ENCODE data around the gene SOX15. TPM values are rescaled to one million over a fixed set of nuclear protein-coding genes. Genes with fewer than 3 reads are reported as not detected.

SOX15 gene
- total and polyA plus RNA-seq, 2 of the 13 experiments (the other 11 are each of a cell fraction or from before 2014, with no cell fraction given): 0.07 to 0.18 TPM

DNA sequence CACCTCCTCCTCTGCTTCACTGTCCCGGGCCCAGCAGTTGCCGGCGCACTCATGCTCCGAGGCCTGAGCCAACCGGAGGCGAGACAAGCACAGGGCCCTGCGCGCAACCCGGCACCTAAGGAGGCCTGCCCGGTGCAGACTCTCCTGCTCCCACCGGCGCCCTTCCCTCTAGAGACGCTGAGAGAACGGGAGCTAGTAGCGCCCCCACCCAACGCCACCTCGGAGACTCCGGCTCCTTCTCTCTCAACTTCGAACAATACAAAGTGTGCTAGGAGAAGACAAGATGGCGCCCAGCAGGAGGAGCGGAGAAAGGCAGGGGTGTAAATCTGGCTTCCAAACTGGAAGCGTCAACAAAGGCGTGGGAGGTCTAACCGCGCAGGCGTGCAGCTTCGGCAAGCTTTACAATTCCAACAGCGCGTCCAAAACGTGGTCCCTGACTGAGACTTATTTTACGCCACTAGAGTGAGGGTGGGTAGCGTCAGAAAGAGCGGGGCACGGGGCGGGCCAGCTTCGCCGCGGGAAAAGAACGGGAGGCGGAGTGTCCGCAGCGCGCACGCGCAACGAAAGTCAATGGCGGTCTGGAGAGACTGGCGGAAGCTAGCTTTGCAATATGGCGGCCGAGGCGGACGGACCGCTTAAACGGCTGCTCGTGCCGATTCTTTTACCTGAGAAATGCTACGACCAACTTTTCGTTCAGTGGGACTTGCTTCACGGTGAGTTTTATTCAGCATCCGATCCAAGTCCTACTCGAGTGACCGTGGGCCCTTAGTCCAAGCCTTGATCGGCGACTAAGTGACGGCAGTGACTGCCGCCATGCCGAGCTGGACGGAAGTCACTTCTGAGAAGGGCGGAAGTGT, 6.4 kb downstream of the SOX15 start, which contains the start of gene MPDU1 (continued):
- TF ChIP-seq ZNF510 (CRISPR knock-in tag; IDR thresholded peaks at IDR 0.05; ENCODE audit: low read depth): 0 out of 2 replicates have a peak, but pooled peaks have one; percentile 35
- TF ChIP-seq MNT (IDR thresholded peaks at IDR 0.05): no peak
- no peak for TF ChIP-seq ZFYVE20 (CRISPR knock-in tag; IDR thresholded peaks at IDR 0.05; ENCODE audit: borderline replicate concordance, low read depth)
- TF ChIP-seq BRCA1 (CRISPR knock-in tag; IDR thresholded peaks at IDR 0.05): 0 out of 2 replicates have a peak, but pooled peaks have one; percentile 73
- TF ChIP-seq, protein P1, sequence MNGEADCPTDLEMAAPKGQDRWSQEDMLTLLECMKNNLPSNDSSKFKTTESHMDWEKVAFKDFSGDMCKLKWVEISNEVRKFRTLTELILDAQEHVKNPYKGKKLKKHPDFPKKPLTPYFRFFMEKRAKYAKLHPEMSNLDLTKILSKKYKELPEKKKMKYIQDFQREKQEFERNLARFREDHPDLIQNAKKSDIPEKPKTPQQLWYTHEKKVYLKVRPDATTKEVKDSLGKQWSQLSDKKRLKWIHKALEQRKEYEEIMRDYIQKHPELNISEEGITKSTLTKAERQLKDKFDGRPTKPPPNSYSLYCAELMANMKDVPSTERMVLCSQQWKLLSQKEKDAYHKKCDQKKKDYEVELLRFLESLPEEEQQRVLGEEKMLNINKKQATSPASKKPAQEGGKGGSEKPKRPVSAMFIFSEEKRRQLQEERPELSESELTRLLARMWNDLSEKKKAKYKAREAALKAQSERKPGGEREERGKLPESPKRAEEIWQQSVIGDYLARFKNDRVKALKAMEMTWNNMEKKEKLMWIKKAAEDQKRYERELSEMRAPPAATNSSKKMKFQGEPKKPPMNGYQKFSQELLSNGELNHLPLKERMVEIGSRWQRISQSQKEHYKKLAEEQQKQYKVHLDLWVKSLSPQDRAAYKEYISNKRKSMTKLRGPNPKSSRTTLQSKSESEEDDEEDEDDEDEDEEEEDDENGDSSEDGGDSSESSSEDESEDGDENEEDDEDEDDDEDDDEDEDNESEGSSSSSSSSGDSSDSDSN (CRISPR knock-in tag; IDR thresholded peaks at IDR 0.05): peak; percentile 65
- TF ChIP-seq, protein P2, sequence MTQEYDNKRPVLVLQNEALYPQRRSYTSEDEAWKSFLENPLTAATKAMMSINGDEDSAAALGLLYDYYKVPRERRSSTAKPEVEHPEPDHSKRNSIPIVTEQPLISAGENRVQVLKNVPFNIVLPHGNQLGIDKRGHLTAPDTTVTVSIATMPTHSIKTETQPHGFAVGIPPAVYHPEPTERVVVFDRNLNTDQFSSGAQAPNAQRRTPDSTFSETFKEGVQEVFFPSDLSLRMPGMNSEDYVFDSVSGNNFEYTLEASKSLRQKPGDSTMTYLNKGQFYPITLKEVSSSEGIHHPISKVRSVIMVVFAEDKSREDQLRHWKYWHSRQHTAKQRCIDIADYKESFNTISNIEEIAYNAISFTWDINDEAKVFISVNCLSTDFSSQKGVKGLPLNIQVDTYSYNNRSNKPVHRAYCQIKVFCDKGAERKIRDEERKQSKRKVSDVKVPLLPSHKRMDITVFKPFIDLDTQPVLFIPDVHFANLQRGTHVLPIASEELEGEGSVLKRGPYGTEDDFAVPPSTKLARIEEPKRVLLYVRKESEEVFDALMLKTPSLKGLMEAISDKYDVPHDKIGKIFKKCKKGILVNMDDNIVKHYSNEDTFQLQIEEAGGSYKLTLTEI (CRISPR knock-in tag; conservative IDR thresholded peaks at IDR 0.05): no peak
- TF ChIP-seq ZNF549 (CRISPR knock-in tag; IDR thresholded peaks at IDR 0.05): no peak
- no peak; the same call in 1 of the 2 replicates for TF ChIP-seq MIER2 (CRISPR knock-in tag; IDR thresholded peaks at IDR 0.05)
- TF ChIP-seq PRDM10 (CRISPR knock-in tag; IDR thresholded peaks at IDR 0.05; ENCODE audit: low read depth): 0 out of 2 replicates have a peak, but pooled peaks have one; percentile 20
- TF ChIP-seq RFX3 (CRISPR knock-in tag; IDR thresholded peaks at IDR 0.05): no peak; the same call in 1 of the 2 replicates
- TF ChIP-seq TFAP4 (IDR thresholded peaks at IDR 0.05; ENCODE audit: borderline replicate concordance, low read depth): 0 out of 2 replicates have a peak, but pooled peaks have one; percentile 0
- TF ChIP-seq ZSCAN20 (CRISPR knock-in tag; IDR thresholded peaks at IDR 0.05; ENCODE audit: borderline replicate concordance): no peak
- TF ChIP-seq, protein P3, sequence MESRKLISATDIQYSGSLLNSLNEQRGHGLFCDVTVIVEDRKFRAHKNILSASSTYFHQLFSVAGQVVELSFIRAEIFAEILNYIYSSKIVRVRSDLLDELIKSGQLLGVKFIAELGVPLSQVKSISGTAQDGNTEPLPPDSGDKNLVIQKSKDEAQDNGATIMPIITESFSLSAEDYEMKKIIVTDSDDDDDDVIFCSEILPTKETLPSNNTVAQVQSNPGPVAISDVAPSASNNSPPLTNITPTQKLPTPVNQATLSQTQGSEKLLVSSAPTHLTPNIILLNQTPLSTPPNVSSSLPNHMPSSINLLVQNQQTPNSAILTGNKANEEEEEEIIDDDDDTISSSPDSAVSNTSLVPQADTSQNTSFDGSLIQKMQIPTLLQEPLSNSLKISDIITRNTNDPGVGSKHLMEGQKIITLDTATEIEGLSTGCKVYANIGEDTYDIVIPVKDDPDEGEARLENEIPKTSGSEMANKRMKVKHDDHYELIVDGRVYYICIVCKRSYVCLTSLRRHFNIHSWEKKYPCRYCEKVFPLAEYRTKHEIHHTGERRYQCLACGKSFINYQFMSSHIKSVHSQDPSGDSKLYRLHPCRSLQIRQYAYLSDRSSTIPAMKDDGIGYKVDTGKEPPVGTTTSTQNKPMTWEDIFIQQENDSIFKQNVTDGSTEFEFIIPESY (CRISPR knock-in tag; IDR thresholded peaks at IDR 0.05): peak; percentile 58
- no peak for TF ChIP-seq ZNF563 (CRISPR knock-in tag; IDR thresholded peaks at IDR 0.05)
- TF ChIP-seq MLLT10 (CRISPR knock-in tag; IDR thresholded peaks at IDR 0.05): no peak

All from HepG2 (cell line).